H1 (cell line): ENCODE measurements around the gene CFAP20. TPM values are rescaled to one million over a fixed set of nuclear protein-coding genes. Genes with fewer than 3 reads are reported as not detected.

ENCODE experiments used
- CTCF ChIA-PET: fragments of 300-600 bp; sonication (Branson Sonifier 250); formaldehyde crosslinking; loops from one replicate; lab custom pipeline; 2021; ENCODE audit not compliant: partially characterized antibody; lab: Charles Lee
- POLR2A ChIA-PET: fragments of 300-600 bp; sonication (Branson Sonifier 250); formaldehyde crosslinking; loops from one replicate; lab custom pipeline; 2021; ENCODE audit warnings: inconsistent platforms; ENCODE audit not compliant: partially characterized antibody; lab: Charles Lee
- DNase-seq, 2 experiments: peaks; one replicate each; pipeline versions ENCODE4 v3.0.0 to v3.0.0-alpha.2; 2010 to 2022; ENCODE audit warnings: low spot score in 2 of 2, low read depth in 1 of 2, mixed read lengths in 1 of 2
- FAIRE-seq: peaks from 2 replicates; lab custom pipeline; 2011; peaks lifted over from hg19 to GRCh38; lab: Jason Lieb, UNC
- H2AFZ ChIP-seq: 2 replicates; pipeline ENCODE4 v1.8.1; 2012; ENCODE audit warnings: low read length, inconsistent platforms
- H2AK5ac ChIP-seq: 2 replicates; pipeline ENCODE4 v1.6.1; 2013; ENCODE audit warnings: low read depth, low read length
- H2BK120ac ChIP-seq: replicated peaks from 2 replicates; pipeline ENCODE3; 2013; ENCODE audit warnings: low read depth, low read length, inconsistent platforms
- H2BK12ac ChIP-seq: 2 replicates; pipeline ENCODE4 v1.6.1; 2013; ENCODE audit warnings: low read depth, low read length
- H2BK15ac ChIP-seq: 2 replicates; pipeline ENCODE4 v1.6.1; 2013; ENCODE audit warnings: low read length
- H2BK20ac ChIP-seq: 2 replicates; pipeline ENCODE4 v1.6.1; 2013; ENCODE audit warnings: low read length
- H2BK5ac ChIP-seq: 2 replicates; pipeline ENCODE4 v1.6.1; 2013; ENCODE audit warnings: low read depth, low read length
- H3K14ac ChIP-seq: 2 replicates; pipeline ENCODE4 v1.6.1; 2013; ENCODE audit warnings: inconsistent platforms; ENCODE audit not compliant: insufficient read length
- H3K18ac ChIP-seq: 2 replicates; pipeline ENCODE4 v1.6.1; 2013; ENCODE audit warnings: low read length; ENCODE audit errors: extremely low read depth
- H3K23ac ChIP-seq: 2 replicates; pipeline ENCODE4 v1.6.1; 2013; ENCODE audit warnings: inconsistent platforms; ENCODE audit not compliant: insufficient read length
- H3K23me2 ChIP-seq: 2 replicates; pipeline ENCODE4 v1.6.1; 2013; ENCODE audit warnings: low read depth, low read length
- H3K27ac ChIP-seq: 2 replicates; pipeline ENCODE4 v1.6.1; 2011; ENCODE audit warnings: low read depth, low read length, inconsistent platforms
- H3K27me3 ChIP-seq, 4 experiments: replicated peaks in 1 of 4; 1 replicate in 1 of 4; 2 replicates in 3 of 4; pipeline versions ENCODE4 v1.6.1 to v1.8.1; 2011 to 2013; ENCODE audit warnings: low read length in 3 of 4, mild to moderate bottlenecking in 3 of 4, inconsistent platforms in 2 of 4, mixed read lengths in 2 of 4, moderate library complexity in 1 of 4; ENCODE audit not compliant: control insufficient read depth in 3 of 4, insufficient read depth in 3 of 4; ENCODE audit errors: extremely low read depth in 1 of 4
- H3K36me3 ChIP-seq, 4 experiments: 2 replicates each; pipeline versions ENCODE4 v1.6.1 to v1.8.1; 2011 to 2013; ENCODE audit warnings: mild to moderate bottlenecking in 4 of 4, low read length in 3 of 4, moderate library complexity in 2 of 4, control low read depth in 1 of 4, inconsistent platforms in 1 of 4; ENCODE audit not compliant: insufficient read depth in 4 of 4, control insufficient read depth in 2 of 4
- H3K4ac ChIP-seq: replicated peaks from 2 replicates; pipeline ENCODE3; 2013; ENCODE audit warnings: low read length, low read depth, mixed read lengths, inconsistent platforms; ENCODE audit not compliant: insufficient read length
- H3K4me1 ChIP-seq, 4 experiments: replicated peaks in 1 of 4; 1 replicate in 1 of 4; 2 replicates in 3 of 4; pipeline versions ENCODE4 v1.6.1 to v1.8.1; 2011 to 2013; ENCODE audit warnings: low read length in 3 of 4, inconsistent platforms in 2 of 4, mixed read lengths in 1 of 4; ENCODE audit not compliant: insufficient read depth in 4 of 4, control insufficient read depth in 3 of 4
- H3K4me2 ChIP-seq, 2 experiments: 2 replicates each; pipeline versions ENCODE4 v1.6.1 to v1.8.1; 2011 to 2013; ENCODE audit warnings: low read depth in 2 of 2, low read length in 2 of 2, control low read depth in 1 of 2, inconsistent platforms in 1 of 2, mild to moderate bottlenecking in 1 of 2; ENCODE audit not compliant: insufficient read depth in 1 of 2
- H3K4me3 ChIP-seq, 4 experiments: fragments of 200-600, 300-600 bp in 1 of 4; sonication (generic), shearing (Covaris generic), sonication (Bioruptor Twin) in 1 of 4; 2 replicates each; pipeline versions ENCODE4 v1.5.1 to v1.8.1; 2011 to 2016; ENCODE audit warnings: low read length in 4 of 4, low read depth in 3 of 4, control low read depth in 2 of 4, inconsistent platforms in 2 of 4, mild to moderate bottlenecking in 2 of 4, mixed read lengths in 1 of 4, moderate library complexity in 1 of 4; ENCODE audit not compliant: insufficient read depth in 2 of 4; ENCODE audit errors: extremely low read depth in 1 of 4
- H3K56ac ChIP-seq: replicated peaks from 2 replicates; pipeline ENCODE3; 2013; ENCODE audit warnings: low read depth, mild to moderate bottlenecking, mixed read lengths, low read length, inconsistent platforms; ENCODE audit not compliant: insufficient read length
- H3K79me1 ChIP-seq: 2 replicates; pipeline ENCODE4 v1.6.1; 2013; ENCODE audit warnings: low read depth, low read length, control low read depth
- H3K79me2 ChIP-seq, 2 experiments: 2 replicates each; pipeline versions ENCODE4 v1.6.1 to v1.8.1; 2012 to 2013; ENCODE audit warnings: low read length in 2 of 2, mild to moderate bottlenecking in 2 of 2, inconsistent platforms in 1 of 2; ENCODE audit not compliant: insufficient read depth in 2 of 2, control insufficient read depth in 1 of 2
- H3K9ac ChIP-seq, 4 experiments: replicated peaks in 1 of 4; 1 replicate in 1 of 4; 2 replicates in 3 of 4; pipeline versions ENCODE4 v1.6.1 to v1.8.1; 2011 to 2013; ENCODE audit warnings: low read depth in 3 of 4, low read length in 3 of 4, control low read depth in 2 of 4, mild to moderate bottlenecking in 2 of 4, moderate library complexity in 2 of 4, inconsistent platforms in 1 of 4; ENCODE audit errors: extremely low read depth in 1 of 4
- H3K9me3 ChIP-seq, 2 experiments: 2 replicates each; pipeline versions ENCODE4 v1.6.1 to v1.8.1; 2012 to 2013; ENCODE audit warnings: mild to moderate bottlenecking in 2 of 2, moderate library complexity in 2 of 2, control low read depth in 1 of 2, inconsistent platforms in 1 of 2, low read depth in 1 of 2, low read length in 1 of 2, mixed read lengths in 1 of 2; ENCODE audit not compliant: insufficient read depth in 2 of 2
- H4K20me1 ChIP-seq, 2 experiments: replicated peaks in 1 of 2; 2 replicates each; pipeline versions ENCODE3 to v1.8.1; 2011 to 2013; ENCODE audit warnings: inconsistent platforms in 2 of 2, low read length in 2 of 2, mild to moderate bottlenecking in 1 of 2; ENCODE audit not compliant: insufficient read depth in 2 of 2, control insufficient read depth in 1 of 2
- H4K5ac ChIP-seq: 2 replicates; pipeline ENCODE4 v1.6.1; 2013; ENCODE audit warnings: low read length, low read depth, mixed read lengths, inconsistent platforms; ENCODE audit not compliant: insufficient read length
- H4K8ac ChIP-seq: 2 replicates; pipeline ENCODE4 v1.8.0; 2013; ENCODE audit warnings: mild to moderate bottlenecking, moderate library complexity, low read length, inconsistent platforms; ENCODE audit not compliant: insufficient read depth; ENCODE audit errors: extremely low read depth
- H4K91ac ChIP-seq: replicated peaks from 2 replicates; pipeline ENCODE3; 2013; ENCODE audit warnings: low read length, mixed read lengths, inconsistent platforms; ENCODE audit not compliant: insufficient read length
- BACH1 ChIP-seq: IDR thresholded peaks from 2 replicates; pipeline ENCODE4 v1.6.1; 2012; ENCODE audit warnings: low read length, improper control_type of control experiment
- BRCA1 ChIP-seq: IDR thresholded peaks from 2 replicates; pipeline ENCODE4 v1.6.1; 2012; ENCODE audit warnings: low read depth, low read length, improper control_type of control experiment
- CTCF ChIP-seq, 3 experiments: IDR thresholded peaks; 1 replicate in 2 of 3; 2 replicates in 1 of 3; pipeline versions ENCODE4 v1.5.1 to v1.6.1; 2011; ENCODE audit warnings: low read length in 3 of 3, mild to moderate bottlenecking in 3 of 3, inconsistent platforms in 2 of 3, low read depth in 1 of 3, moderate library complexity in 1 of 3; ENCODE audit not compliant: insufficient read depth in 1 of 3; ENCODE audit errors: control extremely low read depth in 1 of 3
- HDAC6 ChIP-seq: IDR thresholded peaks from one replicate; pipeline ENCODE4 v1.7.1; 2012; ENCODE audit warnings: low read depth, mild to moderate bottlenecking, inconsistent platforms, low read length, moderate library complexity
- JUND ChIP-seq: IDR thresholded peaks from 2 replicates; pipeline ENCODE4 v1.6.1; 2011; ENCODE audit warnings: mild to moderate bottlenecking, improper control_type of control experiment, low read length
- SP4 ChIP-seq: IDR thresholded peaks from 2 replicates; pipeline ENCODE4 v1.6.1; 2012; ENCODE audit warnings: low read length, inconsistent platforms
- SRF ChIP-seq: IDR thresholded peaks from 2 replicates; pipeline ENCODE4 v1.6.1; 2011; ENCODE audit warnings: mild to moderate bottlenecking, low read depth, low read length, moderate library complexity
- SUZ12 ChIP-seq: fragments of 200-600 bp; sonication (generic); IDR thresholded peaks from 2 replicates; pipeline ENCODE4 v1.6.1; 2012; ENCODE audit warnings: mild to moderate bottlenecking, inconsistent platforms, low read length, moderate library complexity, mixed read lengths
- TAF1 ChIP-seq: IDR thresholded peaks from 2 replicates; pipeline ENCODE4 v1.6.1; 2011; ENCODE audit warnings: mild to moderate bottlenecking, low read depth, low read length
- TAF7 ChIP-seq: optimal IDR thresholded peaks from 2 replicates; pipeline ENCODE3; 2011; ENCODE audit warnings: low read depth, mild to moderate bottlenecking, inconsistent platforms, low read length, moderate library complexity, borderline replicate concordance
- TBP ChIP-seq: IDR thresholded peaks from 2 replicates; pipeline ENCODE4 v1.6.1; 2011; ENCODE audit warnings: low read depth, low read length, improper control_type of control experiment
- YY1 ChIP-seq: IDR thresholded peaks from 2 replicates; pipeline ENCODE4 v1.6.1; 2011; ENCODE audit warnings: low read depth, mild to moderate bottlenecking, low read length
- WGBS, 2 experiments: shearing (Covaris generic) in 1 of 2; methylation state at CpG; one replicate each; pipeline versions ENCODE4 v1.1.6 to v1.1.7; 2013 to 2015; ENCODE audit warnings: low lambda C conversion rate in 2 of 2, mixed read lengths in 2 of 2, inconsistent platforms in 1 of 2, low coverage in 1 of 2, missing lambda C conversion rate in 1 of 2; ENCODE audit not compliant: insufficient replicate concordance in 2 of 2, insufficient coverage in 1 of 2, insufficient read length in 1 of 2; ENCODE audit errors: extremely low coverage in 1 of 2, missing lambda C conversion rate in 1 of 2; 5-methylcytosine and 5-hydroxymethylcytosine counted together
- polyA plus RNA-seq, 7 experiments: library from polyadenylated mRNA; depleted of rRNA in 3 of 7; stranded (reverse) in 5 of 7; unstranded in 2 of 7; fragments of >200 nt in 5 of 7; fragments of 200-250 nt in 2 of 7; gene quantifications; 1 replicate in 5 of 7; 2 replicates in 1 of 7; 4 replicates in 1 of 7; pipeline versions ENCODE4 v1.2.1 to v1.2.3, GENCODE V29; 2011 to 2013; ENCODE audit warnings: missing spikeins in 2 of 7, mixed read lengths in 2 of 7
- total RNA-seq: library from RNA; stranded (reverse); fragmentation: NEBNext Ultra II Directional; extraction: Animal tissue kit (Norgen Biotek cat#: 25700); gene quantifications from 2 replicates; pipeline ENCODE4 v1.2.1, GENCODE V29; 2021

The CFAP20 gene
- total and polyA plus RNA-seq, 2 of the 8 experiments (the other 6 are each of a cell fraction or from before 2014, with no cell fraction given) = 45.6 to 65.4 TPM

- peaks cover 14 to 23% (median 21%) of the 10 kb centered on the region in 4 experiments for H3K36me3 ChIP-seq
- H3K56ac ChIP-seq = no peak overlapping the region
- no peak overlapping the region for H3K23ac ChIP-seq
- H4K91ac ChIP-seq = no peak overlapping the region
- no peaks in the 10 kb centered on the region for H3K27me3 ChIP-seq
- H2BK20ac ChIP-seq = no peak overlapping the region
- FAIRE-seq (no peak), DNase-seq (no peak)
- CTCF ChIA-PET = interaction anchor here (1.1 to 19.7 kb wide), 5 partner anchors 18 to 367 kb away, joined by 3 to 362 read pairs (median 5); partner anchors contain the start of gene MMP15
- H3K23me2 ChIP-seq = no peaks in the 10 kb centered on the region
- H2BK15ac ChIP-seq = no peak overlapping the region
- H2BK120ac ChIP-seq = no peak overlapping the region
- no peak overlapping the region for H3K9ac ChIP-seq
- no peaks in the 10 kb centered on the region for H3K9me3 ChIP-seq
- H3K4me1 ChIP-seq = peaks cover 0 to 8% (median 1%) of the 10 kb centered on the region in 4 experiments; a peak in 3 of 7 replicates
- no peak overlapping the region for H3K4me2 ChIP-seq
- H4K20me1 ChIP-seq = peaks cover 13 to 20% of the 10 kb centered on the region in 2 experiments
- no peak overlapping the region for H3K18ac ChIP-seq
- no peak overlapping the region for H3K4me3 ChIP-seq
- peaks cover 6 to 68% of the 10 kb centered on the region in 2 experiments; a peak in 3 of 4 replicates for H3K79me2 ChIP-seq
- WGBS, 2 experiments = 86% methylated on average over 8 of the region's 8 CpGs; no CpG with 5 or more reads in 1 of the 2 experiments
- no peak overlapping the region for H2AK5ac ChIP-seq
- no peak overlapping the region for H3K14ac ChIP-seq
- no peak overlapping the region for H2AFZ ChIP-seq
- H3K79me1 ChIP-seq = peaks cover 3% of the 10 kb centered on the region; the same call in 1 of the 2 replicates
- no peak overlapping the region for H2BK12ac ChIP-seq
- no peak overlapping the region for H4K8ac ChIP-seq
- no peak overlapping the region for H2BK5ac ChIP-seq
- POLR2A ChIA-PET = interaction anchor here (3.0 kb wide), 1 partner anchor 10 kb away, joined by 9 read pairs; the partner anchor contains the start of gene CFAP20
- H4K5ac ChIP-seq = no peak overlapping the region
- H3K4ac ChIP-seq = no peak overlapping the region
- no peak overlapping the region for H3K27ac ChIP-seq
- TF ChIP-seq JUND (no peak), TBP (no peak), CTCF (IDR thresholded peaks at IDR 0.05; ENCODE audit: control extremely low read depth in 1 of 3, insufficient read depth in 1 of 3, low read depth in 1 of 3, low read length in 3 of 3) (no peak), YY1 (no peak), SRF (no peak), TAF1 (no peak), HDAC6 (no peak), BACH1 (no peak), TAF7 (no peak), SUZ12 (no peak), SP4 (no peak), BRCA1 (no peak)
Measured at GRCh38 chr16:58119509-58119845, 9.7 kb downstream of the CFAP20 start.
